ENCODE results near the gene PHETA2.
"Not testable (repeated sequence)": the region's sequence is repeated elsewhere in the genome, so short reads cannot be mapped to it uniquely, and the experiment has no call there.

PHETA2 gene

DNA sequence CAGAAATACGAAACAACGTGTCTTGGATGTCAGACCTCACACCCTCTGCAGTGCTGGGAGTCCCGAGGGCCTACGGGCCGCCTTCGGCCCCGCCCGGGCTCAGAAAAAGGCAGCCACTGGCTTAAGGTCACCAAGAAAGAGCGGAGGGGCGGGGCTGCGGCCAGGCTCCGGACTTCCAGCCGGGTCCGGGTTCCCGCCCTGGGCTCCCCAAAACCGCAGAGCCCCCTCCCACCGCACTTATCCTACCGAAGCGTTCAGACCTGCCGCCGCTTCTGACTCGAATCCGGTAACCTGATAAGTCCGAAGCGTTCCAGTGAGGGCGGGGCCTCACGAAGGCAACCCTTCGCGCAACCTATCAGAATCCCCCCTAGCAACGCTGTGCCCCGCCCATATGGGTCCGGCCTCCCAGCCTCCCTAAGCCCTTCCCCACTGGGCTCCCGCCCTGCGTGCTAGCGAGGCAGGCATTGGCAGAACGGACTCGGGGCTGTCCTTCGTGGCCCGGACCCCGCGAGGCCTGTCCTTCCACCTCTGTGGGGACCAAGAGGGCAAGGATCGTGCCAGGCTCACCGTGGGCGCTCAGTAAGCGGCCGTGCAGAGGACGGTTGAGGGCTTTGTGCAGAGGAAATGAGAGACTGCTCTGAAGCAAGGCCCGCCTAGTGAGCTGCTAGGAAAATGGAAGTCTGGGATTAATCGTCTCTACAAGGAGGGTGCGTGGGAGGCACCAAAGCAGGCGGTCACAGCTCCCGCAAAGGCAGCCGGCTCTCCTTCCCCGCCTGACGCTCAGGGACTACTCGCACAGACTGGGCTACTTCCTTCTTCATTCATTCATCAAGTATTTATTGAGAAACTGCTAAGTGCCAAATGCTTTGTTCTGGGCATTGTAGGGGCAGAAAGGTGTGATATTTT, 3.3 kb upstream of the PHETA2 start, which contains the start of gene NAGA:
Gene NAGA (minus strand): TSS at position 296 of the 906 bp plus-strand sequence. CDS start 515 bp downstream, outside the sequence.
- DNase-seq (ENCODE audit: low read depth), result peak; percentile 84

DNA sequence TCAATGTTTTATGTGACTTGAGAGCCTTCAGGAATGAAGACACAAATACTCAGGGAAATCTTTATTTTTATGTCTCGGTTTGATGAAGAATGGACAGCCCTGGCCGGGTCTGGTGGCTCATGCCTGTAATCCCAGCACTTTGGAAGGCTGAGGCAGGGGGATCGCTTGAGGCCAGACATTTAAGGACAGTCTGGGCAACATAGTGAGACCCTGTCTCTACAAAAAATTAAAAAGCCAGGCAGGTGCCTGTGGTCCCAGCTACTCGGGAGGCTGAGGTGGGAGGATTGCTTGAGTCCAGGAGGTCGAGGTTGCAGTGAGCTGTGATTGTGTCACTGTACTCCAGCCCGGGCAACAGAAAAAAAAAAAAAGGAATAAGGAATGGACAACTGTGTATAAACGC, 2.5 kb upstream of the PHETA2 start:
- DNase-seq (ENCODE audit: low read depth), result not testable (repeated sequence)

DNA sequence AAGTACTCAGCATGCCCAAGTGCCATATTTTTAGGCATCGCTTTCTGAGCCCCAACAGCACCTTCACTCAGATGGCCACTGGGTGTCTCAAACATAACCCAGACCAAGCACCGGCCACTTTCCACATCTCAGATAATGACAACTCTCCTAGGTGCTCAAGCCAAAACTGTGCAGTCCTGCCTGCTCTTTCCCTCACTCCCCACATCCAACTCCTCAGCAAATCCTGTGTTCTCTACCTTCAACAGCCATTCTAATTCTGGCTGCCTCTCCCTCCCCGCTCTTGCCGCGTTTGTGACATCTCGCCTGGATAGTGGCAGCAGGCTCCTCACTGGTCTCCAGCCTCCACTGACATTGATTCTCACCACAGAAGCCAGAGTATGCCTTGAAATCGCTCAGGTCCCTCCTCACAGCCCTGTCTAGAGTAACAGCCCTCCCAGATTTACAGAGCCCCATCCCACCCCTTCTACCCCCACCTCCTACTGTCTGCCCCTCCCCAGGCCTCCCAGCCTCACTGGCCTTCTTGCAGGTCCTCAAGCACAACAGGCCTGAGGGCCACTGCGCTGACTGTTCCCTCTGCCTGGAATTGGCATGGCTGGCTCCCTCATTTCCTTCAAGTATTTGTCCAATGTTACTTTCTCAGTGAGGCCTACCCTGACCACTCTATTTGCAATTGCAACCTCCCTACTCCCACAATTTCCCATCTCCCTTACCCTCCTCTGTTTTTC, 1.3 kb upstream of the PHETA2 start:
- DNase-seq (ENCODE audit: low read depth), result no peak

DNA sequence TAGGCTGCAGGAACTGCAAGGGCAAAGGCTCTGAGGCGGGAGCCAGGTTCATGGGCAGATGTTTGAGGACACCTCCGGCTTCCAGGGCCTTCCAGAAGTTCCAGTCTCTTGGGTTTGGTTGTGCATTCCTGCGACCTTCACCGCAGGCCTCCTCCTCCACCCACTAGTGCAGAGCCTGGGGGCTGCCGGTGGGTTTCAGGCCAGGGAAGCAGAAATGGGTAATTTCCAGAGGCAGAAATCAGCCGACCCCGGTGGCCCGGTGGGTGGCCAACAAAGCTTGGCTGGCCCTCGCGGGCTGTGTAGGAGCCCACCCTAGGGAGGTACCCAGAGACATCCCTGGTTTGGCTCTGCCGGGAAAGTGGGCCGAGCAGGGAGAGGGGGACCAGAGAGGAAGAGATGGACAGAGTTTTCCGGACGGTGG, 417 bp upstream of the PHETA2 start:
- no peak for DNase-seq (ENCODE audit: low read depth)

DNA sequence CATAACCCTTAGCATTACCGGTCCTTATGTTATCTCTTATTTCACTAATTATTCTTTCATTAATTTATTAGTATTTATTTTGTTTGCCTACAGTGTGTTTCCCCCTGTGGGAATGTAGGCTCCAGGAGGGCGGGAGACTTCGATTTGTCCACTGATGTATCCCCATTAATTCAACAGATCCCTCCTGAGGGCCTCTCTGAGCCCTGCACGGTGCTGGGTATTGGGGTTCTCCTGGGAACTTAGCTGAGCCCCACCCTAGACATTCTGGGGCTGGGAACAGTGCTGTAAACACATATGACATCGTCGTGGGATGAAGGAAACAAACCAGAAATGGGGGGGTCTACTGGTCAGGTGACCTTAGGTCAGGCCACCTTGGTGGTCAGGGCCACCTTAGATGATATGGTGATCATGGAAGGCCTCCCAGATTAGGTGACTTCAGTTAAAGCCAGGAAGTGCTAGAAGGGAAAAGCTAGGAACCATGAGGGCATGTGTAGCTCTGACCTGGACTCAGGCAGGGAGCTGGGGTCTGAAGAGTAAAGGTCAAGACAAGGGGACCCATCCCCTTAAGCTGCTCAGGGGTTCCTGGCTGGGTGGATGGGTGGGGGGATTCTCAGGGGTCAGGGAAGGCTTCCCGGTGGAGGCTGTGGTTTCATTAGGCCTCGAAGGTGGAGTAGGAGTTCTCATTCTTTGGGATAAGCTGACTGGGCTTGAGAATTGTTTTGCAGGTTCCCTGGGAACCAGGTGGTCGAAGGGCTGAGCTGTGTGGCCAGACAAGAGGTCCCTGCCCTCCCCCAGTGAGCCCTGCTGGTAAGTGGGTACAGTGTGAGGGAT, 1.0 kb downstream of the PHETA2 start:
- no peak for DNase-seq (ENCODE audit: low read depth)

DNA sequence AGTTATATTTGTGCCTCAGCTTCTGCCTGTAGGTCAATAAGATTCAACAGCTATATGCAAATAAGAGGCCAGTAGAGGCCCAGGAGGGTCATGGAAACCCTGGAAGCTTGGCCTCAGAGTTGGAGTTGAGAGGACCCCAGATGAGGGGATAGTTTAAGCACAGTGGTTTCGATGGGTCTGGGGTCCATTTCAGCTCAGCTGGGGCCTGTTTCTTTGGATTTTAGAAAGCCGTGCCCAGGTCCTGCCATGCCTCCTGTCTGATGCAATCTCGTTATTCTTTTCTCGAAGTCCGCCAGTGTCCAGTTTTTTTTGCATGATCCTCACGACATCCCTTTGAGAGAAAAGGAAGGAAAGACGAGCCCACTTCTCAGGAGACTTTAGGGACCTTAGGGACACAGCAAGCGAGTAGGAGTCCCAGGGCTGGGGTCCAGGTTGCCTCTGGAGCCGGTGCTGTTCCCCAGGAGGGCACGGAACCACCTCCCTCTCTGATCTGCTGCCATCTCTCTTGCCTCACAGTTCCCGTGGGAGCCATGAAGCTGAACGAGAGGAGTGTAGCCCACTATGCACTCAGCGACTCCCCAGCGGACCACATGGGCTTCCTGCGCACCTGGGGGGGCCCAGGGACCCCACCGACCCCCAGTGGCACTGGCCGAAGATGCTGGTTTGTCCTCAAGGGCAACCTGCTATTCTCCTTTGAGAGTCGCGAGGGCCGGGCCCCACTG, 2.9 kb downstream of the PHETA2 start:
- DNase-seq (ENCODE audit: low read depth), result no peak

DNA sequence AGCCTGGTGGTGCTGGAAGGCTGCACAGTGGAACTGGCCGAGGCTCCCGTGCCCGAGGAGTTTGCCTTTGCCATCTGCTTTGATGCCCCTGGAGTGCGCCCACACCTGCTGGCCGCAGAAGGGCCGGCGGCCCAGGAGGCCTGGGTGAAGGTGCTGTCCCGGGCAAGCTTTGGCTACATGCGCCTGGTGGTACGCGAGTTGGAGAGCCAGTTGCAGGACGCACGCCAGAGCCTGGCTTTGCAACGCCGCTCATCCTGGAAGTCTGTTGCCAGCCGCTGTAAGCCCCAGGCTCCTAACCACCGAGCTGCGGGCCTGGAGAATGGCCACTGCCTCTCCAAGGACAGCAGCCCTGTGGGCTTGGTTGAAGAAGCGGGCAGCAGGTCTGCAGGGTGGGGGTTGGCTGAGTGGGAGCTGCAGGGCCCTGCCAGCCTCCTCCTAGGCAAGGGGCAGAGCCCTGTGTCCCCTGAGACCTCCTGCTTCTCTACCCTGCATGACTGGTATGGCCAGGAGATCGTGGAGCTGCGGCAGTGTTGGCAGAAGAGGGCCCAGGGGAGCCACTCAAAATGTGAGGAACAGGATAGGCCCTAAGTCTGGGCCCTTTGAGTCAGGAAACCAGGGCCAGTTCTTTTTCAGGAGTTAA, 3.6 kb downstream of the PHETA2 start:
- DNase-seq (ENCODE audit: low read depth), result no peak

DNA sequence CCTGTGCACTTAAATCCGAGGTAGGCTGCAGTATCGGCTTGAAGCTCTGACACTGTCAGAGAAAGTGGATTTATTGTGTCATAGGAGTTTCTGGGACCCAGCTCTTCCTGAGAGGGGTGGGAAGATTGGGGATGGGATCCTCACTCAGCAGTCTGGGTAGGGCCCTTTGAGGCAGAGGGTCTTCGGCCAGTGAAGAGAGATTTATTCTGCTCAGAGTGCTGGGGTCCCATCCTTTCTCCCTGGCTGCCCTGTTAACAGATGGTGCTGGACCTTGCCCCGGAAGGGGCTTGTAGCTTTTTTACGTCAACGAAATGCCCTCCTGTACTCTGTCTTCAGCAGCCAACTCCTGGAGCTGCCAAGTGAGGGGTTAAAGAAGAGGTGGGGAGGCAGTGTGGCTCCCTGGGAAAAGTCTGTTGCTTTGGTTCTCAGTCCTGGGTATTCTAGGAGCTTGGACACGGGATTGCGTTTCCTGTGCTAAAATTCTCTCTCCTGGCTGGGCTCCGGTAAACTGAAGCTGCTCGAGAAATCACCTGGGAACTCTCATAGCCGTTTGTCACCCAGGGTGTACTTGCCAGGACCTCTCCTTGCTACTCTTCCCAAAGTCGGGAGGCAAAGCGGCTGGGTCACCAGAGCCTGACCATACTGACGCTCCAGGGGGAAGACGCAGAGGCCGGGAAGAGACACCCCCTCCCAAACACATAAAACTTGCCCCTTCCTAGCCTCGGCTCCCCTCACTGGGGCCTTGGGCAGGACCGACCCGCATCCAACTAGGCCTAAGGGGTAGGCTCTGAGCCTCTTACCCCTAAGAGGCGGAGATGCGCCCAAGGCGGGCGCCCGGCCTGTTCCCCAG, 4.6 kb downstream of the PHETA2 start:
- DNase-seq (ENCODE audit: low read depth), result no peak

DNA sequence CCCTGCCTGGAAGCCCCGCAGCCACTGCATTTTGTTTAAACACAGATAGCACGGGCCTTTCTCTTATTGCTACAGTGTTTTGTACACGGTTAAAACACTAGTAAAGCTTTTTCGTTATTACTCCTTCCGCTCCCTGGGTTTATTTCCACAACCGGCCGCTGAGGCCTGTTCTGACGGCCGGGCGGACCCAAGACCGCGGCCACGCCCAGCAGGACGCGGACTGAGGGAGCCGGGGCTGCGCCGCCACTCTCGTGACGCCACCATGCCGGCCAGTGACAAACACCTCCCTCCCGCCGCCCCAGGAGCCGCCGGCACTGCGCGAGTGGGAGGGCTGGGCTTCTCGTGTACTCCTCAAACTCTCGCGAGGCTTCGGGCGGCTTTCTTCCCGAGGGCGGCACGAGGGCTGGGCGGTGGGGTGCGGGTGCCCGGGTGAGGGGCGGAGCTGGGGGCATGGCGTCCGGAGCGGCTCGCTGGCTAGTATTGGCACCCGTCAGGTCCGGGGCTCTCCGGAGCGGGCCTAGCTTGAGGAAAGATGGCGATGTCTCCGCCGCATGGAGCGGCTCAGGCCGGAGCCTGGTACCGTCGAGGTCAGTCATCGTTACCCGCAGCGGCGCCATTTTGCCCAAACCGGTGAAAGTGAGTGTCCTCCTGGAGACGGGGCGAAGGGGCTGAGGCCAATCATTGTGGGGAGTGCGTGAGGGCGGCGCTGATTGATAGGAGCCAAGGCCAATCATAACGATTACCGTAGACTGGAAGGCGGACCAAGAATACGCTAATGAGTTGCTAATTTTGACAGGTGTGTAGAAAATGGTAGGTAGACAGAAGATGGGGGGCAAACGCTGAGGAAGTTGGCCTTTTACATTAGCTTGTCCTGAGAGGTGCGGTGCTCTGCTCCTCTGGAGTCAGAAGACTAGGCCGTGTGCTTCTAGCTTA, 5.5 kb downstream of the PHETA2 start, which contains the start of gene SMDT1:
Gene SMDT1 (plus strand): TSS at position 382 of the 933 bp plus-strand sequence. CDS start 69 bp downstream, at position 451.
- DNase-seq (ENCODE audit: low read depth), result peak; percentile 97

DNA sequence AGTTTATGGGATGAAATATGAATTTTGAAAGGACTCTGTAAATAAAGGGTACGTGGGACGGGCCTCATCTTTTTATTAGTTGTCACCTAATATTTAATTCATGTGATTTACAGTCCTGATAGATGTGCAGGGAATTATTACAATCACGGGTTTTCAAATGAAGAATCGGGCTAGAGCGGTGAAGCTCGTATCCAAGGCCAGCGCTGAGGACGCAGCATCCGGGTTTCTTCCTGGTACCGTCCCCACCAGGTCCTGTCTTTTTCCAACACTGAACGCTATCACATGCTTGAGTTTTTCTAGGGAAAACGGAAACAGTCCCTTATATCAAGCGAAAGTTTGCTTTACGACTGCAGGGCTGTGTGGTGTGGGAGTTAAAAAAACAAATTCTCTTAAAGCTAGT, 6.2 kb downstream of the PHETA2 start:
- no peak for DNase-seq (ENCODE audit: low read depth)

DNA sequence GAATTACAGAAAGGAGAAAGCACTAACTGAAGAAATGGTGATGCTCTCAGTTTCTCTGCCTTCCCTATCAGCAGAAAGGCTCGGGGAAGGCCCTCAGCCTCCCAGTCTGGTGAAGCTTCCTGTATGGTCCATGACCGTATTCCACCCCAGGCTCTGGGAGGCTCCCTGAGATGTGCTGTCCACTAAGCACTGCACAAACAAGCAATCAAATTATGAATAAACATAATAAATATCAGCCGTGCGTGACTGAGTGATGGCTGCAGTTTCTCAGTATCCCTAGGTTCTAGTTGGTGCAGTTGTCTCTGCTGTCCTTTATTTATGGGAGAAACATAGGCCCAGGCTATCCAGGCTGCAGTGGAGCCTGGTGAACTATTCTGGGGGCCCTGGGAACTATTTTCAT, 9.1 kb downstream of the PHETA2 start:
- DNase-seq (ENCODE audit: low read depth), result no peak

DNA sequence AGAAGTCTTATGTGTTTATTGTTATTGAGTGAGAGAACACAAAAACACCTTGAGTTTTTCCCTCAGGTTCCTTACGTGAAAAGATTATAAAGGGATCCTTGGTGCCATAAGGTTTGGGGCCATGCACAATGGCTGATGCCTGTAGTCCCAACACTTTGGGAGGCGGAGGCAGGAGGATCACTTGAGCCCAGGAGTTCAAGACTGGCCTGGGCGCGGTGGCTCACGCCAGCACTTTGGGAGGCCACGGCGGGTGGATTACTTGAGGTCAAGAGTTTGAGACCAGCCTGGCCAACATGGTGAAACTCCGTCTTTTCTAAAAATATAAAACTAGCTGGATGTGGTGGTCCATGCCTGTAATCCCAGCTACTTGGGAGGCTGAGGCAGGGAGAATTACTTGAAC, 10.8 kb downstream of the PHETA2 start:
- no peak for DNase-seq (ENCODE audit: low read depth)

DNA sequence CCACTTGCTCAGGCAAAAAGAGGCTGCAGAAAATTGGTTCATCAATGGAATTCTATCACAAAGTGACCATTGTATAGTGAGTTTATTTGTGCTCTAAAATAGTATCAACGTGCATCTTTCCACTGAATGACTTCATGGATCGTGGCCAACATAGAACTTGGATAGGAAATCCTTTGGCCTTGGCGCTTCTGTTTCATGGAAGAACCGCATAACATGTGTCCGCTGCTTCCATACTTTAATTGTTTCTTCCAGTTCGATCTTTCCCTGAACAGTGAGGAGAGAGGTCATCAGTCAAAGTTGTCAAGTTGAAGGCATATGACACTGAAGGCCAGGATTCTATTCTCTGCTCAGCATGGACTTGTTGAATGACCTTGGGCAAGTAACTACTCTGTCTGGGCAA, 12.0 kb downstream of the PHETA2 start:
- DNase-seq (ENCODE audit: low read depth), result no peak

DNA sequence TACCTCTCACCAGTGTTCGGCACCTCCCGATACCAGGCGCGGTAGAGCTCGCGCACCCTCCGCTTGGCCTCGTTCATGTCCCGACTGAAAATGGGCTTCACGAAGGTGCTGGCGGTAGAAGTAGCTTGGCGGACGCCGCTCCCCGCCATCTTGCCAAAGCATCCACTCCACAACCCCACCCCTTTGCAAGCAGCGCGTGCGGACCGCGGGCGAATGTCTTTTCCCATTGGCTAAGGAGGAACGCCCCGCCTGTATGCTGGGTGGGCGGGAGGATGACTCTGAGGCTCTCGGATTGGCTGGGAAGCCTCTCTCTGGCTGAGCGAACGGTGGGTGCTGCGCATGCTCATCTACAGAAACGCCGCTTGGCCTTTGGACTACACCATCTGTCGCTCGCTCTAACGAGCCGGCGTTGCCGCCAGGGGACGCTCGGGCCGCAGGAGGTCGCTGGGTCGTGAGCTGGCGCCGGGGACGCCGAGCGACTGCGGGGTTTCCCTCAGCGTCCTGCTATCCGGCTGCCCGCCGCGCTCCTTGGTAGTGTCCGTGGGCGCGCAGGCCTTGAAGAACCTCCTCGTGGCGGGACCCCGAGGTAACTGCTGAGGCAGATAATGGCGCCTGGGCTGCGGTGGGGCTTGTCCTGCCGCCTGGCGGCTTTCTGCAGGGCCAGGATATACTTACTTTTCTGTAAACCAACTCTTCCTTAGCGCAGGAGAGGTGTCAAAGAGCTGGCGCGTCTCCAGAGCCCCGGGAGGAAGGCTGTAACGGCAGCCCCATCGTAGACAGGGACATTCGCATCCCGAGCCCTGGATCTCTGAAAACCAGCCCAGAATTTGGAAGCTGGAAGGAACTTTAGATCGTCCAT, 16.8 kb downstream of the PHETA2 start, which contains the start of gene NDUFA6:
Gene NDUFA6 (minus strand): TSS at position 177 of the 859 bp plus-strand sequence. CDS start 28 bp downstream, at position 149.
- peak; percentile 97 for DNase-seq (ENCODE audit: low read depth)

DNA sequence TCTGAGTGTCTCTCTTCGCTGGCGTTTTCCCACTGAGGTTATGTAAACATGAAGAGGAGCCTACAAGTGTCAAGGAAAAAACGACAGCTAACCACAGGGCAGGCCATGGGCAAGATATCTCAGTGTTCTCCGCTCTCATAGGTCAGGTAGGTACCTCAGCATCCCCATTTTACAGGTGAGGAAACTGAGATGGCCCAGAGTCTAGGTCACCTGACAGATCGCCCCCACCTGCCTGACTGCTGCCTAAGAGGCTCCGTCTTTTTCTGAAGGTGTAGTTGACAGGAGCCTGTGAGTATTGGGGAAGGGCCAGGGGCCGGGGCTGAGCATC, 17.4 kb downstream of the PHETA2 start:
- DNase-seq (ENCODE audit: low read depth), result no peak

DNA sequence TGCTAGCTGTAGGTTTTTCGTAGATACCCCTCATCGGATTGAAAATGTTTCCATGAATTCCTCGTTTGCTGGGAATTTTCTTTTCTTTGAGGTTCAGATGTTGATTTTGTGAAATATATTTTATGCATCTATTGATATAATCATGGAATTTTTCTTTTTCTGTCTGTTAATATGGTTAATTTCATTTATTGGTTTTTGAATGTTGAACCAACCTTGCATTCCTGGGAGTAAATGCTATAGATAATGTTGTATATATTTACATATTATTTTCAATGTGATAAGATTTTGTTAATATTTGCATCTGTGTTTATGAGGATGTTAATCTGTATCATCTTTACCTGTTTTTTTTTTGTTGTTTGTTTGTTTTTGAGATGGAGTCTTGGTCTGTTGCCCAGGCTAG, 27.2 kb downstream of the PHETA2 start:
- no peak for DNase-seq (ENCODE audit: low read depth)

DNA sequence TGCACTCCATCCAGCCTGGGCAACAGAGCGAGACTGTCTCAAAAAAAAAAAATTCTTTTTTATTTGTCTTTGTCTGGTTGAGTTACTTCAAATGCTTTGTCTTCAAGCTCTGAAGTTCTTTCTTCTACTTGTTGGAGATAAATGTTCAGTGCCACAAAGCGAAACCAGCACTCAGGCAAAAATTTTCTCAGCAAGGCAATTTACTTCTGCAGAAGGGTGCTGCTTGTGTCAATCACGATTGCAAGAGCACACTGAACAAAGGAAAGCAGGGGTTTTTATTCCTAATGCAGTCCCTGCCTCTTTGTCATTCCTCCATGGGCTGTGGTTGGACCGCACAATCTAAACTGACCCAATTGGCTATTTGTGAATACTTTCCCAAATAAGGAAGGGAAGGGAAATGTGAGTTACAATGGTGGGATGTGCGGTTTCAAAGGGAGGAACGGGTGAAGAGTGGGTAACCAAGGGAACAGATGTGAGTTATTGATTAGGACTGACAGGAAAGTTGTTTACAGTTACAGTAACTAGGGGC, 30.3 kb downstream of the PHETA2 start:
- not testable (repeated sequence) for DNase-seq (ENCODE audit: low read depth)

DNA sequence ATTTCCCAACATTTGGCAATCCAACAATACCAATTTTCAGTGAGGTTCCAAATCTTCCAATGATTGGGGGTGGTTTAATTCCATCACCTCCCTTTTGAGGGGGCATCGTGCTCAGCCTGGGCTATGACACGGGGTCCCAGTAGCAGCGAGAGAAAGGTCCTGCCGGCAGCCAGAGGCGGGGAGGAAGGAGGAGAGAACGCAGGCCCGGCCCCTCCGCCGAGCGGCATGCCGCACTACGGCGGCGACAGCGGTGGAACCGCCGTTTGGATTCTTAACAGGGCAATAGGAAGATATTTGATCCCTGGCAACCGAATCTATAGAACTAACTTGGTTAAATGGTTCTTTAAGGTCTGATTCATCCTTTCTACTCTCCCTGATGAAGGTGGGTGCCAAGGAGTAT, 34.8 kb downstream of the PHETA2 start:
- DNase-seq (ENCODE audit: low read depth), result no peak
